Ovary (tissue), 3 donors: ENCODE measurements around the gene PODNL1.

ENCODE experiments used
- CTCF ChIP-seq, 3 donors: fragments of 450-650 bp in 2 of 3; fragments of 200-600 bp in 1 of 3; IDR thresholded peaks; one replicate each; pipeline versions ENCODE4 v1.5.1 to v1.8.0; 2016 to 2022; ENCODE audit warnings: antibody characterized with exemption in 3 of 3, mild to moderate bottlenecking in 1 of 3
- EP300 ChIP-seq: sonication (generic); formaldehyde crosslinking; IDR thresholded peaks from one replicate; pipeline ENCODE4 v1.6.1; 2017; ENCODE audit warnings: antibody characterized with exemption
- POLR2A ChIP-seq: fragments of 450-650 bp; IDR thresholded peaks from one replicate; pipeline ENCODE4 v1.6.1; 2017; ENCODE audit warnings: antibody characterized with exemption, mild to moderate bottlenecking, moderate library complexity
- donor health status: DM: no; HTN: no; CAD: no.

- TF ChIP-seq CTCF (IDR thresholded peaks at IDR 0.05) (no peak), POLR2A (no peak), EP300 (no peak)
Observed at GRCh38 chr19:13918726-13919411, 19.3 kb downstream of the PODNL1 start.
